ENCODE measurements around the gene MIS18BP1.

The MIS18BP1 gene

DNA sequence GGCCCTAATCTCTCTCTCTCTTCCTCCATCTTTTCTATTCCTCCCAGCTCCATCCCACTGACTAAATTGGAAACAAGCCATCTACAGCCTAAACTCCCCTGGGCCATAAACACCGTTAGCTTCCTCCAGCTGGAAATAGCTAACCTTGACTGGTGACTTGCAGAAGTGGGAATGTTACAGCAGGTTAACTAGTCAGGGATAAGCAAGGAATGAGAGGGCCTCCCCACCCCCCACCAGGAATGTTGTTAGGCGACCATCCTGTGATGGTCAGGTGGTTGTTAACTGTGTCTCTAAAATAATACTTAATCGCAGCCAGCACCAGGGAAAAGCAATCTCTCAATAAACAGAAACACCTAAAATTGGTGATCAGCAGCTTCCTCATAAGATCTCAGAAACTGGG is 40.8 kb downstream of the MIS18BP1 start:
- TF ChIP-seq, protein P1, sequence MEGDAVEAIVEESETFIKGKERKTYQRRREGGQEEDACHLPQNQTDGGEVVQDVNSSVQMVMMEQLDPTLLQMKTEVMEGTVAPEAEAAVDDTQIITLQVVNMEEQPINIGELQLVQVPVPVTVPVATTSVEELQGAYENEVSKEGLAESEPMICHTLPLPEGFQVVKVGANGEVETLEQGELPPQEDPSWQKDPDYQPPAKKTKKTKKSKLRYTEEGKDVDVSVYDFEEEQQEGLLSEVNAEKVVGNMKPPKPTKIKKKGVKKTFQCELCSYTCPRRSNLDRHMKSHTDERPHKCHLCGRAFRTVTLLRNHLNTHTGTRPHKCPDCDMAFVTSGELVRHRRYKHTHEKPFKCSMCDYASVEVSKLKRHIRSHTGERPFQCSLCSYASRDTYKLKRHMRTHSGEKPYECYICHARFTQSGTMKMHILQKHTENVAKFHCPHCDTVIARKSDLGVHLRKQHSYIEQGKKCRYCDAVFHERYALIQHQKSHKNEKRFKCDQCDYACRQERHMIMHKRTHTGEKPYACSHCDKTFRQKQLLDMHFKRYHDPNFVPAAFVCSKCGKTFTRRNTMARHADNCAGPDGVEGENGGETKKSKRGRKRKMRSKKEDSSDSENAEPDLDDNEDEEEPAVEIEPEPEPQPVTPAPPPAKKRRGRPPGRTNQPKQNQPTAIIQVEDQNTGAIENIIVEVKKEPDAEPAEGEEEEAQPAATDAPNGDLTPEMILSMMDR (IDR thresholded peaks at IDR 0.05; ENCODE audit: low read depth, low read length): no peak
- DNase-seq (ENCODE audit: low read depth in 2 of 2): no peak
- H3K4me3 ChIP-seq (replicated peaks in 1 of 2; ENCODE audit: low read depth in 2 of 2, low read length in 2 of 2): no peak overlapping the region

DNA sequence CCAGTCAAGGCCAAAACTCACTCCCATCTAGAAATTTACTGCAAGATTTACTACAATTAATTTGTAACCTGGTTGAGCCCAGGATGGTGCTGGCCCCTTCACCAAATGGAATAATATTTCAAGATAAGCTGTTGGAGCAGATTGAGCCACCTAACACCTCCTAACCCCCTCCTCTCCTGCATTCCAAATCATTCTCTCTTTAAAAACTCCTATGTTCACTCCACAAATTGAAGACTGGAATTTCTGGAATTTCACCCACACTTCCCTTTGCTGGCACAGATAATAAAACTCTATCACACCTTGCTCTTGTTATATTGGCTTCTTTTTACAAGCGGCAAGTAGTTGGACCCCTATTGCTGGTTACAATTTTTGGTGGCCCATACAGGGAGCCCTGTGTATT is 41.7 kb downstream of the MIS18BP1 start:
- TF ChIP-seq, protein P1 (IDR thresholded peaks at IDR 0.05; ENCODE audit: low read depth, low read length): no peak
- no peak for DNase-seq (ENCODE audit: low read depth in 2 of 2)
- H3K4me3 ChIP-seq (replicated peaks in 1 of 2; ENCODE audit: low read depth in 2 of 2, low read length in 2 of 2): no peak overlapping the region

DNA sequence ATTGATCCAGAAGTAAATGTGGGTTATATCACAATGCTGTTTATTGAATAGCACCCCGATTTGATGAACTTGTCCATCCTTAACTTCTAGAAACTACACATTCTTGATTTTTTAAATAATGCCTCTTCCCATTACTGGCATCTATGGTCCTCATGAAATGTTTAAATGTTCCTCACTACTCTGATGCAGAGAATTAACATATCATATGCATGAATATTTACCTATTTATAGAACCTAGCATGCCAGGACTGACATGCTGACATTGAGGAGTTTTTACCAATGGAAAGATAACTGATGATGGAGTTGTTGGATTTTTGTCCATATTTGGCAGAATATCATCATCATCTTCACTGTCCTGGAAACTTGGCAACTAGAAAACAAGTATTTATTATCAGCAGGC is 42.8 kb downstream of the MIS18BP1 start:
- no peak for DNase-seq (ENCODE audit: low read depth in 2 of 2)
- H3K4me3 ChIP-seq (replicated peaks in 1 of 2; ENCODE audit: low read depth in 2 of 2, low read length in 2 of 2): no peak overlapping the region

DNA sequence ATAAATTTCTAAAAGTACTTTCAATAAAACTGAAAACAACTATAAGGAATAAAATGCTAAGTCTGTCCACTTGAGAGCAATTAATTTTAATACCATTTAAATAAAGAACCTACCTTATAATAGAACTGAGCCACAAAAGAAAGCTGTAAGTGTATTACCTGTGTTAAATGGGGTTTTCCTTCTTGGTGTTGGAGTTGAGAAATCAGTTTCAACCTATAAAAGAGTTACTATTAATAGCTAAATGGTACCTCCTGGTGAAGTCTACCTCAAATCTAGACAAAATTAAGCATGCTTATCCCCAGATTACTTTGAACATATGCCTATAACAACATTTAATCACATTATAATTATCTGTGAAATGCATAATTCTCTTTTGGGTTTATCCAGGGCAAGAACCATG is 48.8 kb downstream of the MIS18BP1 start:
- no peak overlapping the region for H3K4me3 ChIP-seq (replicated peaks in 1 of 2; ENCODE audit: low read depth in 2 of 2, low read length in 2 of 2)
- TF ChIP-seq, protein P1 (IDR thresholded peaks at IDR 0.05; ENCODE audit: low read depth, low read length): no peak
- no peak for DNase-seq (ENCODE audit: low read depth in 2 of 2)

More for the DNA sequence above, 42.8 kb downstream of the MIS18BP1 start:
- TF ChIP-seq, protein P1 (IDR thresholded peaks at IDR 0.05; ENCODE audit: low read depth, low read length): no peak

DNA sequence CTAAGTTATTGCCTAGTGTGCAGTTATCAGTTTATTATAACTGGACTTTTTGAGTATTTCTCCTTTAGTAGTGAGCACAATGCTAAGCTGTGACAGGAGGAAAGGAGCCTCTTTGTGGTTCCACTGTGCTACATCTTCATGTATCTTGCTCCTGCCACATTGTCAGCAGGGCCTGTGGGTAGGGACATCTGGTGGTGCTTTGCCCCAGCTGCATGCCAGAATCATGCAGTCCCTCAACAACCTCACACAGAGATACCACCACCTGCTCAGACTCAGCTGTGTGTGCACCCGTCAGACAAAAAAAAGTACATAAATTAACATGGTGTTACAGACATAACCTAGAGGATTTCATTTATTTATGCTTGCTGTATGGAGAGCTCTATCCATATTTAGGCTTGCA is 51.1 kb downstream of the MIS18BP1 start:
- DNase-seq (ENCODE audit: low read depth in 2 of 2): peak; percentile 30 to 44
- no peak overlapping the region for H3K4me3 ChIP-seq (replicated peaks in 1 of 2; ENCODE audit: low read depth in 2 of 2, low read length in 2 of 2)
- TF ChIP-seq, protein P1 (IDR thresholded peaks at IDR 0.05; ENCODE audit: low read depth, low read length): peak; percentile 34

DNA sequence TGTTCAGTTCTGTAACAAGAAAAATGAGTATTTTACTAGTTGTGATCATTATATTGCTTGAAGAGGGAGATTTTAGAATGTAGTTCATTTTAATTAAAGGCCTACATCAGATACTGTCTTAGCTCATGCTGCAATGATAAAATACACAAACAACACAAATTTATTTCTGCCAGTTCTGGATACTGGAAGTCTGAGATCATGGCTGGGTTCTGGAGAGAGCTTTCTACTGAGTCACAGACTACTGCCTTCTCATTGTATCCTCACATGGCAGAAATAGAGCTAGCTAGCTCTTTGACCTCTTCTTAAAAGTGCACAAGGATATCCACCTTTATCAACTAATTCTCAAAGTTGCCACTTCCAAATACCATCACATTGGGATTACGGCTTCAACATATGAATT is 53.8 kb downstream of the MIS18BP1 start:
- H3K4me3 ChIP-seq (replicated peaks in 1 of 2; ENCODE audit: low read depth in 2 of 2, low read length in 2 of 2): no peak overlapping the region
- TF ChIP-seq, protein P1 (IDR thresholded peaks at IDR 0.05; ENCODE audit: low read depth, low read length): no peak
- peak; percentile 14 to 82 for DNase-seq (ENCODE audit: low read depth in 2 of 2)

DNA sequence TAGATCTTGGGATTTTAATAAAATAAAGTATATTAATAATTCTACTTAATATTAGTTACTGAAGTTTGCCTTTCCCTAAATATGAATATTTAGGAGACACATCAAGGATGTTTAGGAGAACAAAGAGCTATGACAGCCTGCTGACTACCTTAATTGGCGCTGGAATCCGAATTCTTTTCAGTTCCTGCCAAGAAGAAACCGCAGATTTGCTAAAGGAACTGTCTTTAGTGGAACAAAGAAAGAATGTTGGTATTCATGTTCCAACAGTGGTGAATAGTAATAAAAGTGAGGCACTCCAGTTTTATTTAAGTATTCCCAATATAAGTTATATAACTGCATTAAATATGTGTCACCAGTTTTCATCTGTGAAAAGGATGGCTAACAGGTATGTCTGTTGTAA is 54.5 kb downstream of the MIS18BP1 start:
- H3K4me3 ChIP-seq (replicated peaks in 1 of 2; ENCODE audit: low read depth in 2 of 2, low read length in 2 of 2): no peak overlapping the region
- TF ChIP-seq, protein P1 (IDR thresholded peaks at IDR 0.05; ENCODE audit: low read depth, low read length): no peak
- DNase-seq (ENCODE audit: low read depth in 2 of 2): peak; percentile 53 to 75

Data from cardiac fibroblast (primary cell).